Endometrial microvascular endothelial cells (primary cell): Measurements from ENCODE around the gene RPL18. TPM values are rescaled to one million over a fixed set of nuclear protein-coding genes. Genes with fewer than 3 reads are reported as not detected.

Source experiments
- in situ Hi-C: cut with HindIII; loops from 2 replicates; pipeline ENCODE4 v1.10.0; 2017; ENCODE audit warnings: low sequenced_read_pairs, low pct_unique_long_range_greater_than_20kb; ENCODE audit errors: inconsistent ontology term
- total RNA-seq: library from RNA; depleted of rRNA; stranded (reverse); fragments of >200 nt; gene quantifications from one replicate; pipeline ENCODE4 v1.2.3, GENCODE V29; 2015; ENCODE audit errors: inconsistent ontology term

The RPL18 gene
- total RNA-seq, 1 donor from 2014 or later = 2,158 TPM

DNA sequence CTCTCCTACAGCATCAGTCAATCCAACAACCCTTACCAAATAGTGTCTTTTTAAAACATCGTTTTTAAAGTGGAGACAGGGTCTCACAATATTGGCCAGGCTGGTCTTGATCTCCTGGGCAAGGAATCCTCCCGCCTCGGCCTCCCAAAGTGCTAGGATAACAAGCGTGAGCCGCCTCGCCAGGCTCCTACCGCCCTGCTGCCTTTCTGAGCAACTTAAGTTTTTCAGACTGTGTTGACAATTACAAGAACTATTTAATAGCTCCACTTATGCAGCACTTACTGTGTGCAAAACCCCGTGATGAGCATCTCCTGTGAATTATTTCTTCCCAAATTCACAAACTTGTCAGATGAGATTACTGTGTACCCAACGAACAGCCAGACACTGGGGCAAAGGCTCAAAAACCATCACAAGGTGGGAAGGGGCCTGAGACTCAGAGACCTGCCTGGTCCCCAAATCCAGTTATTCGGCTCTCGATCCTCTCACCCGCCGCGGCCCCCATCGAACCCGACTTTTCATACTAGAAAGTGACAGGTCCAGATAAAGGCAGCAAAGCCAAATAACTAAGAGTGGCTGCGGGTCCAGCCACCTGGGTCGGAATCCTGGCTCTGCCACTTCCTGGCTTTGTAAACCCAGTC is 581 bp downstream of the RPL18 start:
- in situ Hi-C loops = loop anchor here (25.0 kb wide), 1 partner anchor 156 kb away; the partner anchor contains the start of genes CYTH2 and KCNJ14

DNA sequence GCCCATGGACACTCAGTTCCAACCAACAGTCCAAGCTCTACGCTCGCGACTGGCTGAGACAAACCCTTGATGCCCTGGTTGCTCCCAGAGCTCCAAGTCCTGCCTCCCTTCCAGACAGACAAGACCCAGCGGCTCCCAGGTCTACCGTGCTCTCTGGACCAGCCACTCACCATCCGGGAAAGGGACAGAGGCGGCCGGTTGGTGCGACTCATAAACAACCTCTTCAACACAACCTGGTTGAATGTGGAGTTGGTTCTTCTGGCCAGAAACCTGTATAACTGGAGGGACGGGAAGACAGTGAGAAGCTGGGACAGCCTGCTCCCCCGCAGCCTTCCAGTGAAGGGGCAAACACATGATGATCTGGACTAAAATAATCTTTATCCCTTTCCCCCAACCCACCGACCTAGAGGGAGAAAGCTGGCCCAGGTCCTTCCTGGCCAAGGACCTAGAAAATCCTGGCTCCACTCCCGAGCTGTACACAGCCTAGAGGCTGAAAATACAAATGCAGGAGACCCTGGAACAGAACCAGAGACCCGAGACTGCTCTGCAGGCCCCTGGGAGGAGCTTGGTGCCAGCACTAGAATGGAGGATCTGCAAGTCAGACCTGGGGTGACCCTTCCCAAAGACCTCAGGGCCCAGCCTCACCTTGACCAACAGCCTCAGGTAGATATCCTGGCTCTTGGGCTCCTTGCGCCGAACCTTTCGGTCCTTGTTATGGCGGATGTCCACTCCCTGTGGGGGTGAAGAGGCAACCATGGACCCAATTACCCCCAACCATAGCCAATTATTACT is 1.6 kb downstream of the RPL18 start:
- in situ Hi-C loops = loop anchor here (25.0 kb wide), 1 partner anchor 155 kb away; the partner anchor contains the start of genes CYTH2 and KCNJ14

DNA sequence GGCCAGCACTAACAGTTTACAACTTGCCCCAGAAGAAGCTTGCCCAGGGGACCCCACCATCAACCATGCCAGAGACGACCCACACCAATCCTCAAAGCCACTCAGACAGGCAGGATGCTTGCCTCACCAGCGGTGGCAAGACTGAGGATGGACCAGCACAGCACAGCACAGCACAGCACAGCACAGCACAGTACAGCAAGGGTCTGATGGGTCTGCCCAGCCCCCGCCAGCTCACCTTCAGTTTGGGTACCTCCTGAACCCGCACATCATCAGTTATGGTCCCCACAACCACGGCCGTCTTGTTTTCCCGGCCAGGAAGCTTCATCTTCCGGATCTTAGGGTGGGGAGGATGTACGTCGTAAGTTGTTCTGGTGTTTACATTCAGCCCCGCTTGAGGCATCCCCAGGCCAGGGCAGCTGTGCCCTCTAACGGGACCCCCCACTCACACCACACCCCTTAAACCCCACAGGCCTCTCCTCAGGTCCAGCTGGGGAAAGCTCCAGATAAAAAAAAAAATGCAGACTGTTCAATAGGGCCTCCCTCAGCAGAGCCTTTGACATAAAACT is 2.4 kb downstream of the RPL18 start:
- in situ Hi-C loops = loop anchor here (25.0 kb wide), 1 partner anchor 154 kb away; the partner anchor contains the start of genes CYTH2 and KCNJ14

DNA sequence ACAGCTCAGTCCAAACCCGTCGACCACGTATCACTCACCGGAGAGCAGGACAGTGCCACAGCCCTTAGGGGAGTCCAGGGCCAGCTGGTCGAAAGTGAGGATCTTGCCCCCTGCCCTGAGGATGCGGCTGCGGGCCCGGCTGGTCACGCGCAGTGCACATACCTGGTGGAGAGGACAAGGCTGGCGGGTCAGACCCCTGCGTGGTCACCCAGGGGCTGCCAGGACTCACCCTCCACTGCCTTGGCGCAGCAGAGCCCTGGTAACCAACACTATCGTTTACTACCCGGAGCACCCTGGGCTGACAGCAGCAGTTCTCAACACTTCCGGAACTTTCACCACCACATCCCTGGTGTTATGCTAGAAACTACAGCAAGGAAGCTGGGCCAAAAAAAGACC is 2.9 kb downstream of the RPL18 start:
- in situ Hi-C loops = loop anchor here (25.0 kb wide), 1 partner anchor 154 kb away; the partner anchor contains the start of genes CYTH2 and KCNJ14

DNA sequence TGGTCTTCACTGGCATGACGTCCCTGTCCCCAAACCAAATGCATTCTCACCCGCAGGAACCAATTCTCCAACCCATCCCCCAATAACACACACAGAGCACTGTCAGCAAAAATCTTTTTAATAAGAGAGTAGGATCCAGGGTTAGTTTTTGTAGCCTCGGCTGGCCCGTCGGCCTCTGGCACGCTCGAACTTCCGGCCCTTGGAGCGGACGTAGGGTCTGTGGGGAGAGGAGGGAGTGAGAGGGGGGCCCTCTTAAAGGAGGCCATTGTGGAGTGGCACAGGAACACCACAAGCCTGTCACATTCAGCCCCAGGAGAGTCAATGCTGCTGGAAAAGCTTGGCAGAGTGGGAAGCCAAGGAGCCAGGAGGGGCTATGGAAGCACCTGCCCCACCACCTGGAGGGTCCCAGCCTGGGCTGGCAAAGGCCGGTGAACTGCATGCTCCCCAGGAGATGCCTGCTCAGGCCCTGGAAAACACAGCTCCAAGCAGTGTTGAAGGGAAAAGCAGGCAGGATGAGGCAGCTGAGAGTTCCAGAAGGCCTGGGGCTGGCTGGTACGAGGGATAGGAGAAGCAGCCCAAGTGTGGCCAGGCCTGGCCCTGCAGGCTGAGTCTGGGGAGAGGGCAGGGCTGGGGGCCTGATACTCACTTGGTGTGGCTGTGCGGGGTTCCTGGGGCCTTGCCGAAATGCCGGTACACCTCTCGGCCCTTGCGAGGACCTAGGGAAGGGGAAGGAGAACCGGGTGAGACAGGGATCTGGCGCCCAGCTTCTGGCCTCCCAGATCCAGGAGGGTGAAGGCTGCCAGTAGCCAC is 3.5 kb downstream of the RPL18 start:
- in situ Hi-C loops = loop anchor here (25.0 kb wide), 1 partner anchor 153 kb away; the partner anchor contains the start of genes CYTH2 and KCNJ14

DNA sequence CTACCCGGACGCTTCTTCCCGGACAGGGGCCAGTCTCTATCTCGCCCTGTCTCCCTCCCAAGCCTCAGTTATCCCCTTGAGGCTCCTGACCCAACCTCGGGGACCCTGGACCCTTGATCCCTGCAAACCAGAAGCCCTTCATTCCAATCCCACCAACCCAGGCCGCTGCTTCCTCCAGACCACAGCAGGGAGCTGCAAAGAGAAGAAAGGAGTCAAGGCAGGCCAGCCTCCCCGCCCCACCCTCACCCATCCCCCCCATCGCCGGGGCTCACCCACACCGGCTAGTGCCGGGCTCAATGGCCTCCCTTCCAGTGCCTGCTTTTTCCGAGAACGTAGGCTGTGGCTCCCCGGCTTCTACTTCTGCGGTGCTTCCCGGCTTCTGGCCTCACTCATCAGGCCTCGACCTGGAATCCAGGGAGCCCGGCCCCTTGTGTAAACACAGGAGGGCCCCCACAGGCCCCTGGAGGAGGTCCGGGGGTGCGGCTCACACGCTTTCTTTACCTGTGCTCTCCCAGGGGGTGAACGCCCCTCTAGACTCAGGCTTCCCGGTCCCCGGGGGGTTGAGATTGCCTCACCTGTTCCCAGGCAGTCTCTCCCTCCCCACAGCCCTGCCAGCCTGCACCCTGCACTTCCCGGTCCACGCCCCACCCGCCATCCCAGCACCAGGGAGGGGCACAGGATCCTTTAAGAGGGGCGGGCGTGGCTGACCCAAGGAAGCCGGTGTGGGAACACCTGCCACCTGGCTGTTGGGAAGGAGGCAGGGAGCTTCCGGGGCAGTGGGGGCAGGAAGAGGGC is 4.3 kb downstream of the RPL18 start, which contains the start of gene FAM83E:
Gene FAM83E (minus strand): TSS at position 641 of the 795 bp plus-strand sequence. CDS start 1,704 bp downstream, outside the sequence.
- in situ Hi-C loops = loop anchor here (25.0 kb wide), 1 partner anchor 152 kb away; the partner anchor contains the start of genes CYTH2 and KCNJ14

DNA sequence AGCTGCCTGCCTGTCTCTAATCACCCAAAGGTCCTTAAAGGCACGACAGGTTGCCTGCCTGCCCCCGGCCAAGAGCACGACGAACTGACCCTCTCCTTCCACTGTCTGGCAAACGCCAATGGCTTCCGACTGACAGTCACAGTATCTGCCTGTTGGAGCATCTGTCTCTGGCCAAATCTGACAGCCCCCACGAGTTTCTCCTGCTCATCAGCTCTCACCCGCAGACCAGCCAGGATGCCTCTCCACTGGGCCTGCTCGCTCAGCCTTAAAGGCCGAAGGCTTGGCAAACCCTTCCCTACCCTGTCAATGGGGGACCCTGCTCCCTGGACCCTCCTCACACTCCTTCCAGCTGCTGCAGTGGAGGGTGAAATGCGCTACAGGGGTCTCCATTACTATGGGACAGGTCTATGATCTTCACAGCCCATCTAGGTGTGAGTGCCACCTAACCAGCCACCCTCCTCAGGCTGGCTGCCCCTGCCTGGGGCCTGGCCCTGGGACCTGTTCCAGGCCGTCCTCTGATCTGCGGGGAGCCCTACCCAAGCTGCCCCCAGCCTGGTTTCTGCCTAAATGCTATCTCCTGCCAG is 5.0 kb downstream of the RPL18 start:
- in situ Hi-C loops = loop anchor here (25.0 kb wide), 1 partner anchor 152 kb away; the partner anchor contains the start of genes CYTH2 and KCNJ14

DNA sequence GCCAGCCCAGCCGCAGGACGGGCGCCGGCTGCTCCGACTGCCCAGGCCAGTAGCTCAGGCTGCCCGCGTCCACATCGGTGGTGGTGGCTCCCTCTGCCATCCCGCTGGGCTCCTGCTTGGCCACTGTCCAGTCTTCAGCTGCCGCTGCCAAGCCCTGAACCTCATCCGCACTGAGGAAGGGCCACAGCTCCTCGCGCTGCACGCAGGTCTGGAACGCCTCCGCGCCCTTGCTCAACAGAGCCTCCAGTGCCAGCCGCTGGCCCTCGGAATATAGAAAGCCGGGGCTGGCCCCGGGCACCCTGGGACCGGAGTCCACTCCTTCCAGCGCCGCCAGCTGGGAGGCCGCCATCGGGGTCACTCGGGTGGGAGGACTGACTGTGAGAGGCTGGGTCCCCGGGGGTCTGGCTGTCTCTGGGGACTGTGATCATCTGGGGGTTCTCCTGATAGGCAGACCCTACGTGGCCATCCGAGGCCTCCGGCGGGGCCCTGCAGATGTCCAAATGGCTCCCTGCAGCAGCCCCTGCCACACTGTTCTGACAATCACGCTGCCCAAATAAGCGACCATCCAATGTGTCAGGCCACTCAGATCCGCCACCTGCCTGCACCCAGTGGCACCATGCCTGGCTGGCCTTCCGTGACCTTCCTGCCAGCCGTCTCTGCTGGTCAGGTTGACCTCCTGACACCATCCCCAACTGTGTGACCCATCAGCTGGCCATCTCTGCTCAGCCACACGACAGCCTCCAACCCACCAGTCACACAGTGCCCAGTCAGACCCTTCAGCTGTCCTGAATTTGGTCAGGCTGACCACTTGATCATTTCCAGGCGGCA is 5.7 kb downstream of the RPL18 start:
- in situ Hi-C loops = loop anchor here (25.0 kb wide), 1 partner anchor 151 kb away; the partner anchor contains the start of genes CYTH2 and KCNJ14

DNA sequence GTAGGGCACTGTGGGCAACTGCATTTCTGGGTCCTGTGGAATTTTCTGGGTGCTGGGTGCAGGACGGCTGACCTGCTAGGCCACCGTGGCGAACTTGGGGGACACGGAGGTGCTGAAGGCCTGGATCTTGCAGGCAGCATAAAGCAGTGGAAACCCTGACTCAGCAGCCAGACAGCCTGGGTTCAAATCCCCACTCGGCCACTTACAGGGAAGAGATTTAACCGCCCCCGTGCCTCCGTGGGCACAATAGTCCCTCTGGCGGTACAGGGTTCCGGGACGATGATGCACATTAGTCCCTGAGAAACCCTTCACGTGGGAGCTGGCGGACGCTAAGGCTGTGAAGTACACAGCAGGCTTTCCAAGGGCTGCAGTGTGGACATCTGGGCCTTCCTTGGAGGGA is 7.1 kb downstream of the RPL18 start:
- in situ Hi-C loops = loop anchor here (25.0 kb wide), 1 partner anchor 150 kb away; the partner anchor contains the start of genes CYTH2 and KCNJ14

DNA sequence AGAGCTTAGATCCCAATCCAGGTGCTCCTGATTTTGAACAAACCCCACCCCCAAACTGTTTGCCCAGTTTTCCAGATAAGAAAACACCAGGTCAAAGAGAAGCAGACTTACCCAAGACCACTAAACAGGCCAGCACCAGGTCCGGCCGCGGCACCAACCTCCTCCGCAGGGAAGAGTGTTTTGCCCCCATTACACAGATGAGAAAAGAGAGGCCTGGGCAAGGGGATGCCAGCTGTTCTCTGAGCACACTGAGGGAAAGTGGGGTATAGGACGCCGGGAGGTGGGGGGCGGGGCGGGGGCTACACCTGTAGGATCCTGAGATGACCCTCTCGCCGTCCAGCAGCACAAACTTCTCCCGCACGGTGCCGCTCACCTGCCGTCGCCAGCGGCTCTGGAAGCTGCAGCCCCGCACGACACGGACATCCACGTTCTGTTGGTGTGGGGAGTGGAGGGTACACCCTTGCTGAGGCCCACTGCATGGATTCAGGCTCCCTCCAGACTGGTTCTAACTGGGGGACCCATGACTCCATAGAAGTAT is 9.3 kb downstream of the RPL18 start:
- in situ Hi-C loops = loop anchor here (25.0 kb wide), 1 partner anchor 147 kb away; the partner anchor contains the start of genes CYTH2 and KCNJ14

DNA sequence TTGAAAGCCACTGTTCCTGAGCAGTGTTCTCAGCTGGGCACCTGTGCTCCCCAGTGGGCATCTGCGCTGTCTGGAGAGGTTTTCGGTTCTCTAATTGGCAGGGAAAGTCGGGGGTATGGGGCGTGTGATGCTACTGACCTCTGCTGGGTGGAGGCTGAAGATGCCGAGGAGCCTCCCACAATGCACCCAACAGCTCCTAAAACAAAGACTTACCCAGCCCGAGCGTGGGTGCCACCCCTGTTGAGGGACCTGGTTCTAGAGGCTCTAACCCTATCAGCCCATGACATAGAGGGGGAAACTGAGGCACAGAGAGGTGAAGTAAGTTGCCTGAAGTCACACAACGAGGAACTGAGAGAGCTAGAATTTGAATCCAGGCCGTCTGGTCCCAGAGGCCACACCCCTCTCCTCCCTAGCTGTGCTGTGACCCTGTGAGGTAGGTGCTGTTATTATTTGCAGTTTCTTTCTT is 10.1 kb downstream of the RPL18 start:
- in situ Hi-C loops = loop anchor here (25.0 kb wide), 1 partner anchor 147 kb away; the partner anchor contains the start of genes CYTH2 and KCNJ14

DNA sequence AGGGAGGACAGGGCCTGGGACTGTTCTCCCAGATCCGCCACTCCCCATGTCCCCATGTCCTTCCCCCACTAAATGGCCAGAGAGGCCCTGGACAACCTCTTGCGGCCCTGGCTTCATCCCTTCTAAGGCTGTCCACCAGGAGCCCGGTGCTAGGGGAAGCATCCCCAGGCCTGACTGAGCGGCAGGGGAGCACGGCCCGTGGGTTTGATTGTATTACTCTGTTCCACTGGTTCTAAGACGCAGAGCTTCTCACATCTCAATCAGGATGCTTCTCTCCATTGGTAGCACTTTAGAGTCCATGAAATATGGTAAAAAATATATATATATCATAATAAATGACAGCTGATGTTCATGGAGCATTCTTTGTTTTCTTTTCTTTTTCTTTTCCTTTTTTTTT is 11.6 kb downstream of the RPL18 start:
- in situ Hi-C loops = loop anchor here (25.0 kb wide), 1 partner anchor 145 kb away; the partner anchor contains the start of genes CYTH2 and KCNJ14

DNA sequence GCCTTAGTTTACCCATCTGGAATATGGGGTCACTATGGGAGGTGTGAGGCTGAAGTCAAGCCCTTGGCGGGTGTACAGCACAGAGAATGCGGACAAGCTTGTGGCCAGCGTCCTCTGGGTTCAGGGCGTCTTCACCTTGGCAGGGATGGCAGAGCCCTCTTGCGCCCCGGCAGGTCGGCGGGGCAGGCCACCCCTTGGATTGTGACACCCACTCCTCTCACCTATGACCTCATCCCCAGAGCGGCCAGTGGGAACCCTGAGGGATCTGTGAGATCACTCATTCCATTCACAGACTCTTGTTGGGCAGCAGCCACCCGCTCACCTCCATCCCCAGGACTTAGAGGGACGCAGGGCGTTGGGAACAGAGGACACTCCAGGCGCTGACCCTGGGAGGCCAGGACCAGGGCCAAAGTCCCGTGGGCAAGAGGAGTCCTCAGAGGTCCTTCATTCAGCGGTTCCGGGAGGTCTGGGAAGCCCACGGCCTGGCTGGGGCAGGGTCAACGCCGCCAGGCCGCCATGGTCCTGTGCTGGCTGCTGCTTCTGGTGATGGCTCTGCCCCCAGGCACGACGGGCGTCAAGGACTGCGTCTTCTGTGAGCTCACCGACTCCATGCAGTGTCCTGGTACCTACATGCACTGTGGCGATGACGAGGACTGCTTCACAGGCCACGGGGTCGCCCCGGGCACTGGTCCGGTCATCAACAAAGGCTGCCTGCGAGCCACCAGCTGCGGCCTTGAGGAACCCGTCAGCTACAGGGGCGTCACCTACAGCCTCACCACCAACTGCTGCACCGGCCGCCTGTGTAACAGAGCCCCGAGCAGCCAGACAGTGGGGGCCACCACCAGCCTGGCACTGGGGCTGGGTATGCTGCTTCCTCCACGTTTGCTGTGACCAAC is 12.3 kb downstream of the RPL18 start, which contains the start of gene SPACA4:
Gene SPACA4 (plus strand): TSS at position 280 of the 896 bp plus-strand sequence. CDS start 237 bp downstream, at position 517.
- in situ Hi-C loops = loop anchor here (25.0 kb wide), 1 partner anchor 144 kb away; the partner anchor contains the start of genes CYTH2 and KCNJ14

DNA sequence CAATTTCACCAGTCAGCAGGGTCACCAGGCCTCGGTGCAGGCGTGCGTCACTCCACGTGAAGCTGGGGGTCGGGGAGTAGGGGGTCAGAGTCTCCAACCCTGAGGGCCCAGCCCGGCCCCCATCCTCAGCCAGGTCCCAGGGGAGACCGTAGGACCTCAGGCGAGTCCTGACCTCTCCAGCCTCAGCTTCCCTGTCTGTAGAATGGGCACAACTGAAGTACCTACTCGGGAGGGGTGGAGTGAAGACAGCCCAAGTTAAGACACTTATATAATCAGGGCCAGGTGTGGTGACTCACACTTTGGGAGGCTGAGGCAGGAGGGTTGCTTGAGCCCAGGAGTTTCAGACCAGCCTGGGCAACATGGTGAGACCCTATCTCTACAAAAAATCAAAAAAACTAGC is 15.1 kb downstream of the RPL18 start:
- in situ Hi-C loops = loop anchor here (25.0 kb wide), 1 partner anchor 142 kb away; the partner anchor contains the start of genes CYTH2 and KCNJ14
